ENCODE measurements around the gene LYRM2.

LYRM2 gene

GRCh38 chr6:89590133-89590532, 48.4 kb downstream of the LYRM2 start:
- no peak for DNase-seq

GRCh38 chr6:89589297-89590025, 49.1 kb downstream of the LYRM2 start:
- DNase-seq = no peak

GRCh38 chr6:89585154-89585553, 53.4 kb downstream of the LYRM2 start:
- no peak for DNase-seq

- DNase-seq = no peak
These were observed 54.0 kb downstream of the LYRM2 start for GRCh38 chr6:89584539-89584938.

- no peak for DNase-seq
These were observed 55.0 kb downstream of the LYRM2 start for GRCh38 chr6:89583559-89583958.

- no peak for DNase-seq
These were observed 55.8 kb downstream of the LYRM2 start for GRCh38 chr6:89582669-89583325.

GRCh38 chr6:89581689-89582088, 56.9 kb downstream of the LYRM2 start:
- DNase-seq = no peak

- DNase-seq = no peak
These were observed 57.4 kb downstream of the LYRM2 start for GRCh38 chr6:89580997-89581666.

- DNase-seq = no peak
These were observed 63.0 kb downstream of the LYRM2 start for GRCh38 chr6:89575562-89575960.

GRCh38 chr6:89574910-89575561, 63.5 kb downstream of the LYRM2 start:
- DNase-seq = no peak

GRCh38 chr6:89567630-89568390, 70.7 kb downstream of the LYRM2 start:
- no peak for DNase-seq

- DNase-seq = no peak
These were observed 71.5 kb downstream of the LYRM2 start for GRCh38 chr6:89566930-89567629.

- DNase-seq = no peak
These were observed 72.3 kb downstream of the LYRM2 start for GRCh38 chr6:89566008-89566800.

- DNase-seq = no peak
These were observed 73.7 kb downstream of the LYRM2 start for GRCh38 chr6:89564752-89565427.

- DNase-seq = no peak
These were observed 74.7 kb downstream of the LYRM2 start for GRCh38 chr6:89563866-89564265.

GRCh38 chr6:89562093-89562973, 76.2 kb downstream of the LYRM2 start:
- DNase-seq = no peak

GRCh38 chr6:89559487-89559886, 79.1 kb downstream of the LYRM2 start:
- no peak for DNase-seq

- DNase-seq = no peak
These were observed 82.7 kb downstream of the LYRM2 start for GRCh38 chr6:89555806-89556205.

- DNase-seq = no peak
These were observed 83.5 kb downstream of the LYRM2 start for GRCh38 chr6:89555031-89555430.

GRCh38 chr6:89554106-89554505, 84.4 kb downstream of the LYRM2 start:
- no peak for DNase-seq

Data from suppressor macrophage treated with lipopolysaccharide for 1 hour (primary cell).